IPS-NIHi11 (cell line): ENCODE measurements around the gene ABHD14A.
"Not testable (repeated sequence)": the region's sequence is repeated elsewhere in the genome, so short reads cannot be mapped to it uniquely, and the experiment has no call there.

Source experiments
- DNase-seq: peaks from one replicate; pipeline ENCODE4 v3.0.0; 2012; ENCODE audit warnings: mixed read lengths, low spot score

ABHD14A gene

DNA sequence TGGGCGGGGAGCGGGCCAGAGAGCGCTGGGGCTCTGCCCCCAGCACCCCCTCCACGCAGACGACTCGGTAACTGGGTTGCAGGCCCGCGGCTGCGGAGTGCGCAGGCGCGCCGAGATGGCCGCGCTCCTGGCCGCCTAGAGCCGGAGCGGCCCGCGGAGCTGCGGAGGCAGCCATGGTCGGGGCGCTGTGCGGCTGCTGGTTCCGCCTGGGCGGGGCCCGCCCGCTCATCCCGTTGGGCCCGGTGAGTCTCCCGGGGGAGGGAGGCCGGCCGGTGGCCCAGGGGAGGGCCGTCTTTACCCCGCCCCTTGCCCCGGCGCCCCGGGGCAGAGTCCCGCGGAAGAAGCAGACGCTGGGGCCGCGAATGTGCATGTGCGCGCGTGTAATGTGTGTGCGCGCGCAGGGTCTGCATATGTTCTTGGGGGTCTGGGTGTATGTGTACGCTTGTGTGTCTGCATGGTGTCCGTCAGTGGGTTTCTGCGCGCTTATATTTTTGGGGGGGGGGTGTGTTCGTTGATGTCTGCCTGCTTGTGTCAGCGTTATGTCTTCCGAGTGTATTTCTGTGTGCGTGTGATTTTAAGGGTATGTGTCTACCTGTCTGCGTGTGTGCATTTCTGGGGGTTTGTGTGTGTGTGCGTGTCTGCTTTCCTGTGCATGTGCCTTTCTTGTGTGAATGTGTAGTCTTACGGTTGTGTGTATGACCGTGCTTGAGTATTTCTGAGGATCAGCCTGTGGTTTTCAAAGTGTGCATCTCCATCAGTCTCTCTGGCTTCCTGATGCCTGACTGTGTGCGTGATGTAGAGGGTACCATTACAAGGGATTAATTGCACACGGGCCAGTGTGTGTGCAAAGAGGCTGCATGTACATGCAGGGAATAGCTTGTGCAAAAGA lies at the start of gene ABHD14A:
TSS of gene ABHD14A (plus strand) at position 102 of the 889 bp plus-strand sequence. CDS start at position 174, 72 bp downstream.
- DNase-seq: peak; percentile 90

DNA sequence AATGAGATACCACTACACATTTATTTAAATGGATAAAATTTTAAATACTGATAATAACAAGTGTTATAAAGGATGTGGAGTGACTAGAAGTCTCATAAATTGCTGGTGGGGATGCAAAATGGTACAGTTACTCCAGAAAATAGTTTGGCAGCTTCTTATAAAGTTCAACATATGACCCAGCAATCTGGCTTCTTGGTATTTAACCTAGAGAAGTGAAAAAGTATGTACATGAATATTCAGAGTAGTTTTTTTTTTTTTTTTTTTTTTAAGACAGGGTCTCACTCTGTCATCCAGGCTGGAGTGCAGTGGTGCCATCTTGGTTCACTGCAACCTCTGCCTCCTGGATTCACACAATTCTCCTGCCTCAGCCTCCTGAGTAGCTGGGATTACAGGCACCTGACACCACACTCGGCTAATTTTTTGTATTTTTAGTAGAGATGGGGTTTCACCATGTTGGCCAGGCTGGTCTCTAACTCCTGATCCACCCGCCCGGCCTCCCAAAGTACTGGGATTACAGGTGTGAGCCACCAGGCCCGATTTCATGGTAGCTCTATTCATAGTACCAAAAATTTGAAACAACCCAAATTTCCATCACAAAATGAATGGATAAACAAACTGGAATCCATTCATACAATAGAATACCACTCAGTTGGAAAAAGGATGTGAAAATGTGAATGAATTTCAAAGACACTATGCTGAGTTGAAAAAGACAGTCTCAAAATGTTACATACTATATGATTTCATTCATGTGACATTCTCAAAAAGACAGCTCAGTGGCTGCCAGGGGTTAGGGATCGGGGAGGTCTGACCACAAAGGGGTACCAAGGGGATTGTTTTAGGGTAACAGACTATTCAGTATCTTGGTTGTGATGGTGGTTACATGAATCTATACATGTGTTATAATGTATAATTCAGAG lies 47.5 kb upstream of the ABHD14A start:
- DNase-seq: no peak

DNA sequence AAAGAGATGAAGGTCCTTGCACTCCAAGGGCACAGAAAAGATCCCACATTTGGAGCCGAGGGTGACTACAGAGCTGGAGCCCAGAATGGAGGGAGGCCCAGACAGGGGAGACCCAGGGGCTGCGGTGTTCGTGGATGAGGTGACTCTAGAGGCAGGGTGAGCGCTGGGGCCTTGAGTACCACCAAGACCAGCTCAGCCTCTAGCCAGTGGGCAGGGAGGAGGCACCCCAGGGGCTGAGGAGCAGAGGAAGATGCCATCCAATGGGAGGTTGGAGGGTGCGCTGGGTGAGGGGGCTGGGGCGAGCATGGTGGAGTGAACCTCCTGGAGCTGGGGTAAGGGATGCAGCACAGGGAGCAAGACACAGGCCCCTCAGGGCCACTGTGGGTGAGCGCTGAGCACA lies 46.4 kb upstream of the ABHD14A start:
- DNase-seq: no peak

DNA sequence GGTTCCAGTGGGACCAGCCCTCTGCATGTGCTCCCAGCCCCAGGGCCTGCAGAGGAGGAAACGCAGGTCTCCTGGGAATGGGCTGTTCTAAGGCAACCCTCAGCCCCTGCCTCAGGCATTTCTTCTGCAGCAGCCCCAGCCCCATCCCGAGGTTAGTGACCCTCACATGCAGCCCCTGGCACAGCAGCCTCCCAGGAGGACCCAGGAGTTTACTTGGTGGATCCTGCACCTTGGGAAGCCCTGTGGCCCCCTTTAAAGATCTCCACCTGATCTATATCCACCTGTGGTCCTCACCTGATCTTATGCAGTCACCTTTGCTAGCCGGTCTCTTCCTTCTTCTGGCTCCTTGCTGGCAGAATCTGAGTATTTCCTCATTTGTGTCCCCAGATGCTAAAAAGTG lies 45.9 kb upstream of the ABHD14A start:
- DNase-seq: not testable (repeated sequence)

DNA sequence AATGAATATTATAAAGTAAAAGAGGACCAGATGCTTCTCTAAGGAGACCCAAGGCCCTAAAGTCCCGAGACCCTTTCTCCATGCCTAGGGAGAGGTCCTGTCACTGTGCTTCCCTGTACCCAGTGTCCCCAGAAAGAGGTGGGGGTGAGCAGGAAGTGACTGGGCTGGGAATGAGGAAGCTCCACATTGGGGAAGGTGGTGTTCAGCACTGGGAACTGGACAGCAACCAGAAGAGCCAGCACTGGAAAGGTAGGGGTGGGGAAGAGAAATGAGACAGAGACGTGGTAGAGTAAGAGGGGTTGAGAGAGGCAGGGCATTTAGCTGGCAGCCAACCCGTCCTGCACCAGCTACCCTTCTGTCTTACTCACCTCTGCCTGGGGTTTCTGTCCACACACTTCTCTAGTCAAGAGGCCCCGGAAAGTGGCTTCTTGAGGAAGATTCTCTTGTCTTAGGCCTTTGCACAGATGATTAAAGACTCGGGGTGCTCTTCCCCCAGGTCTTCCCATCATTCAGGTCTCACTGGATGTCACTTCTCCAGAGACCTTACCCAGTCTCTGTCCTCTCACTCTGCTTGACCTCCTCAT lies 45.4 kb upstream of the ABHD14A start:
- DNase-seq: peak; percentile 85

DNA sequence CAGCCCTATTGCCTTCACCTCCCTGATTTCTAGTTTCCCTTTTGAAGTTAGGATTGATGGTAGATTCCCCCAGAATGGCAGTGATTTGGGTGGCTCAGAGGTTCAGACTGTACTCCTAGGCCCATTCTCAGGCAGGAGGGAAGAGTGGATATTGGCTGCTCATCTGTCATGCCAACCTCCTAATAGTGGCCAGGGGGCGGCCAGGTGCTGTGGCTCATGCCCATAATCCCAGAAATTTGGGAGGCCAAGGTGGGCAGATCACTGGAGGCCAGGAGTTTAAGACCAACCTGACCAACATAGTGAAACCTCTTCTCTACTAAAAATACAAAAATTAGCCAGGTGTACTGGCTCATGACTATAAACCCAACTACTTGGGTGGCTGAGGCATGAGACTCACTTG lies 44.4 kb upstream of the ABHD14A start:
- DNase-seq: no peak

DNA sequence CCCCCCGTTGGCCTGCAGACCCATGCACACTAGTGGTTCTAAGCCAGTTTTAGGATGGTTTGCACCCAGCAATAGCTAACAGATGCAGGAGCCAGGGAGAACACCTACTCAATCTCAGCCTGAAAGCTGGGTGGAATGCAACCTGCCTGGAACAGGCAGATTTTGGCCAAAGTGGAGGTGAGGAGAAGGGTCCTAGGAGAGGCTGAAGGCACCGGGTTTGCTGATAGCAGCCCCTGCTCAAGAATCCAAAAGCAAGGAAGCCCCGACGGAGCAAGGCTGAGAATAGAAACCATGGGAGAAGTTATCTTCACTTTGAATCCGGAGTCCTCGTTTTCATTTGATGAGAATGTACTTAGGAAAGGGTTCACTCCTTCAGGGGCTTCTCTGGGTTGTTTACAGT lies 43.1 kb upstream of the ABHD14A start:
- no peak for DNase-seq

DNA sequence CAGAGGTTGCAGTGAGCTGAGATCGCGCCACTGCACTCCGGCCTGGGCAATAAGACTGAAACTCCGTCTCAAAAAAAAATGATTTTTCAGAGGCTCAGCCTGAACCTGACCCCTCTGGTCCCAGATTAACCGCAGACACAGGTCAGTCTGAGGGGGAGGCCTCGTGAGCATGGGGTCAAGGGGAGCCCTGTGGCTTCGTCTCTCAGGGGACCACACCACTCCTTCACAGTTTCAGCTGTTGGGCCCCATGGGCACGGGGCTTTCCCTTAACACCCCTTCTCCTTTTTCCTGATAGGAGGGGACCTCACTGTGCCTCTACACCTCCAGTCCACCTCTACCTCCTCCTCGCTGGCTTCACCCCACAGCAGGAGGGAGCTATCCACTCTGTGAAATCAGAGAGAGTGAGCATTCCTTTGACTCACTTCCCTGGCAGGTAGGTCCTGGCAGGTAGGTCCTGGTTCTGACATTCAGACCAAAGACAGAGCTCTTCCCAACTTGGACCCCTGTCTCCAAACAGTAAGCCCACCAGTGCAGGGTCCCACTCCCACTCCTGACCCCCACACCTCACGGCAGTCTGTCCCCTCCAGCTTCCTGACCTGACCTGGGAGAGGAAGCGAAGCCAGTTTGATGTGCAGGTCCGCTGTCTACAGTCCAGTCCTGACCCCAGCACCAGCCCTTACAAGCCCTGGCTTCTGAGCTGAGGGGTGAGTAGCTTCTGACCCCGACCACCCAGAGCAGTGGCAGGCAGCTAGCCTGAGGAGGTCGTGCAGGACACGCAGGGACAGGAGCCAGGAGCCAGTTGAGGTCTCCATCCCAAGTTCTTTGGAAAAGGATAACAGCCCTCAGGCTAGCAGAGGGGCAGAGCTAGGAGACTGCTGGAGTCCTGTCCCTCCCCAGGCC lies 42.1 kb upstream of the ABHD14A start:
- no peak for DNase-seq

DNA sequence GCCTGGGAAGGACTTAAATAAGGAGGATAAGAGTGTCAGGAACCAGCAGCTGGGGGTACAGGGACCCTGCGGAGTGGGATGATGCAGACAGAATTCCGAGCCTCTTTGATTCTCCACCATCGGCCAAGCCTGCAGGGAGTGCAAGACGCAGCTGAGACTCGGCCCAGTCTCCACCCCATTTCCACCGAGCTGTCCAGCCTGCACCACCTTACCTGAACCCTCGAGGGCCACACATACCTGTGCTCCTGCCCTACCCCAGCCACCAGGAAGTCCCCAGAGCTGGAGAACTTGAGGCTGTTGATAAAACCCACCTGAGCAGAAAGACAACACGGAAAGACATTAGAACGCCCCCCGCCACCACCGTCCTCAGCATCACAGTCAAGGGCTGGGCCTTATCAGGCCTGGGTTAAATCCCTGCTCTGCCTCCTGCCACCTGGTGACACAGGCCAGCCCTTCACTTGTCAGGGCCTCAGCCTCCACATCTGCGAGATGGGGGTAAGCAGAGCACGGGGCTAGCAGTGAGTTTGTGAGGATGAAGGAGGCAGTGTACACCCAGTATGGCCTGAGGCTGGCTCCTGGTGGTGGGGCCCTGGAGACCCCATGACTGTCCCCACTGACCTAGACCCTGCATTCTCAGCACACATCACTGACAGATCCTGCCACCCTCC lies 41.3 kb upstream of the ABHD14A start:
- DNase-seq: no peak

DNA sequence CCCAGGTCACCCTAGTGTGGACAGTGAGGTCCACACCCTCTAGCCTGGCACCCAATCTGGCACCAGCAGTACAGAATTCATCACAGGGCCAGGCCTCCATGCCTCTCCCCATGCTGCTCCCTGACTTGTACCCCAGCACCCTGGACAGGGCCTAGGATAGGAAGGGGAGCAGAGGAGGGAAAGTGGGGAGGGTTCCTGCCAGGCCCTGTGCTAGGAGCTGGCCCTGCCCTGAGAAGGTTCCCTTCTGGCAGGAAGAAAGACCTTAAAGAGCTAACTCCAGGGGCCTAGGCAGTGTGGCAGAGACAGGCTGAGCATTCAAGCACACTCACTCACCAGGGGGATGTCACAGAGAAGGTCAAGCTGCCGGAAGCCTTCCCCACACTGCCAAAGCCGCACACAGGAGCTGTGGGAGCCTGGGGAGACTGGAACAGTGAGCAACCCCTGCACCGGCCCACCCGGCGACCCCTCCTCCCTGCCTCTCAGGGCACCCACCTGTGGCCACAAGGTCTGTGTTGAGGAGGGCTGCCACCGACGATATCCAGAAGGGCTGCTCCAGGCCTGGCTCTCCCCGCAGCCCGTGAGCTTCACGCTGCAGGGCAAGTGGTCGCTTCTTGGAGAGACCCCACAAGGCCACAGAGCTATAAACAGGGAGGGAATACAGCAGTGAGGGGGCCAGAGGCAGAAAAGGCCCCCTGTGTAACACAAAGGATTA lies 40.6 kb upstream of the ABHD14A start:
- DNase-seq: no peak

DNA sequence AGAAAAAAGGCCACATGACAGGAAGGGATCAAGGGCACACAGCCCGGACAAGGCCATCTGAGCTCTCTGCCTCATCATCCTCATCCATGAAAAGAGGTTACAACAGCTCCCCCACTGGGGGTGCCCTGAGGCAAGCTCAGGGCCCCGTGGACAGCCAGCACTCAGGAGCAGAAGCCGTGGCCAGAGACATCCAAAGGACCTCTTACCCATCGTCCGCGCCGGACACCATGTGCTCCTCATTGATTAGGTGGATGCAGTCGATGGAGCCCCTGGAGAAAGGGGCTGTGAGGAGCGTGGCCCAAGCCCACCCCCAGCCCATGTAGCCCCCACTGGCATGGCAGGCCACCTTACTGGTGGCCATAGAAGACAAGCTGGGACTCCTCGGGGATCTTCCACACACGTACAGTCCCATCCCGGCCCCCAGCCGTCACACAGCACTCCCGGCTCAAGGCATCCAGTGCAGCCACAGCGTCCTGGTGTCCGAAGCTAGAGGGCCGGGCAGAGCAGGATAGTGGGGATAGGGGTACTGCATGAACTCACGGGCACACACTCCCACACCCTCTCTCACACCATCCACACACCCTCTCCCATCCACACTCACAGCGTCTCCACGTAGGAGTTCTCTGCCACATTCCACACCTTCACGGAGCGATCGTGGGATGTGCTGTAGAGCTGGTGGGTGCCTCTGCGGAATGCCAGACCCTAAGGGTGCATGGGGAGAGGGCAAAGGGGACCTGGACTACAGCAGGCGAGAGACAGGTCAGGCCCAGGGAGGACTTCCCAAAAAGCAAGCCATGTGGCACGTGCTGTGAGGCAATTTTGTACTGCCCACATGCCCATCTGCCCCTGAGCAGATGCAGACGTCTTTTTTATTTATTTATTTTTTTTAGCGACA lies 39.6 kb upstream of the ABHD14A start:
- no peak for DNase-seq

DNA sequence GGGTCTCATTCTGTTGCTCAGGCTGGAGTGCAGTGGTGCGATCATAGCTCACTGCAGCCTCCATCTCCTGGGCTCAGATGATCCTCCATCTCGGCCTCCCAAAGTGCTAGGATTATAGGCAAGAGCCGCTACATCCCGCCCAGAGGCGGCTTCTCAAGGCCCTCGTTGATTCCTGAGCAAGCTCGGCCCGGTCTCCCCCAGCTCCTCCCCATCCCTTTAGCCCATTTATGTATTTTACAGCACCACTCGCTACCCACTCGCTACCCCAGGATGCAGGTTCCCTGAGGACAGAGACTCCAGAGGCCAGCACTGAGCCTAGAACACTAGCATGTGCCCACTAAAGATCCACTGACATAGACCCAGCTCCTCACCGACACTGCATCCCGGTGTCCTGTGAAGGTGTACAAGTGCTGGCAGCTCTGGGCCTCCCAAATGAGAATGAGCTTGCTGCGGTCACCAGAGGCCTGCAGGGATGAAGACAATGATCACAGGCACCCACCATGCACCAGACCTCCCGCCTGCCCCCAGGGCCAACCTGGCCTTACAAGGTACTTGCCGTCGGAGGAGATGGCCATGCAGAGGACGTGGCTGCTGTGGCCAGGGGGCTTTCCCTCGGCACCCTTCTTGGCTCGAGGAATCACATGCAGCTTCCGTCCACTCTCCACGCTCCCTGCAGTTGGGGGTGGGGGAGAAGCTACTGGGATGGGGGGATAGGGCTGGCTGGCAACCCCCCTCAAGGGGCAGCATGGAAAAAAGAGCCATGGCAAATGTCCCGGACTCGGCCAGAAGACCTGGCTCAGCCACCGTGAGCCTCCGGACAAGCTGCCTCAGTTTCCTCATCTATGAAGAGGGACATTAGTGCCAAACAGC lies 38.7 kb upstream of the ABHD14A start:
- DNase-seq: no peak

DNA sequence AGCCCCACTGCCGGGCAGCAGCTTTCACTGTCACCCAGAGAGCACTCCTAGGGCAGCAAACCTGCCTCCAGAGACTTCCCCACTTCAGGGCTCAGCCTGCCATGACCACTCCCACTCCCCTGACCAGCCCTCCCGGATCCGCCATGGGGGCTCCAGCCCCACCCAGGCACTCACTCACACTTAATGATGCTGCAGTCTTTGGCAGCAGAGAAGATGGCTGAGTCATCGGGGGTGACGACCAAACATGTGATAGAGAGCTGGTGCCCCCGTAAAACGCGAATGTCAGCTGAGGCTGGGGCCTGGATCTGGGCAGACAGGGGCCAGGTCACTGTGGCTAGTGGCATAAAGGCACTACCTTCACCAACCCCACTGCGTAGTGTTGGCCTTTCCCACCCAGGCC lies 37.9 kb upstream of the ABHD14A start:
- DNase-seq: no peak

DNA sequence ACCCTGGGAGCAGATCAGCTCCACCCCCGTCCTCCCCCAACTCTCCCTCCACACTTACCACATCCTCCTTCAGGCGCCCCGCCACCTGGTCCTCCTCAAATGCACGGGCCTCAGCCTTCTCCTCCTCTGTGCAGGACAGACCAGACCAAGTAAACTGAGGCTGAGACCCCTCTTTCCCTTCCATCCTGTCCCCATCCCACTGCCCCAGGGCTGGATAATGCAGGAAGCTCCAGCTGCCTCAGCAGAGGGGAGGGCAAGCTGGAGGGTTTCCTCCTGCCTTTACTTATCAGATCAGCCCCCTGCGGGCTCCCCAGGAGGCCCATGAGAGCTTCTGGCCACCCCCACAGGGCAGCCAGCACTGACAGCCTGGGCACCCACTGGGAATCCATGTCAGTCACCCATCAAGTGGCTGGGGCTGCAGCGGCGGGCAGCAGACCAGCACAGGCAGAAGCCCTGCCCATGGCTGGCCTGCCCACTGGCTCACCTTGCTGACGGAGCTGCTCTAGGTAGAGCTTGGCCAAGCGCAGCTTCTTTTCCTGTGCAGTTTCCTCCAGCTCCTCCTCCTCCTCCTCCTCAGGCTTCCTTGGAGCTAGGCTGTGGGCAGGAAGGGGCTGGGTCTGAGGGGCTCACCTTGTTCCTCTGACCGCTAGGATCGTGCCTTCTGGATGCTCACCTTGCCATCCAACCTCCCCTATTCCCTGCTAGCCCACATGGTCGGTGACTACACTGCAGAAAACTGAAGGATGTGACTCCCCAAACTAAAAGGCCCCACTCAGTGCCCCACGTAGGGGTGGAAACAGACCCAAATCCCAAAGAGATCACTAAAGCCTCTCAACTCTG lies 37.0 kb upstream of the ABHD14A start:
- no peak for DNase-seq

DNA sequence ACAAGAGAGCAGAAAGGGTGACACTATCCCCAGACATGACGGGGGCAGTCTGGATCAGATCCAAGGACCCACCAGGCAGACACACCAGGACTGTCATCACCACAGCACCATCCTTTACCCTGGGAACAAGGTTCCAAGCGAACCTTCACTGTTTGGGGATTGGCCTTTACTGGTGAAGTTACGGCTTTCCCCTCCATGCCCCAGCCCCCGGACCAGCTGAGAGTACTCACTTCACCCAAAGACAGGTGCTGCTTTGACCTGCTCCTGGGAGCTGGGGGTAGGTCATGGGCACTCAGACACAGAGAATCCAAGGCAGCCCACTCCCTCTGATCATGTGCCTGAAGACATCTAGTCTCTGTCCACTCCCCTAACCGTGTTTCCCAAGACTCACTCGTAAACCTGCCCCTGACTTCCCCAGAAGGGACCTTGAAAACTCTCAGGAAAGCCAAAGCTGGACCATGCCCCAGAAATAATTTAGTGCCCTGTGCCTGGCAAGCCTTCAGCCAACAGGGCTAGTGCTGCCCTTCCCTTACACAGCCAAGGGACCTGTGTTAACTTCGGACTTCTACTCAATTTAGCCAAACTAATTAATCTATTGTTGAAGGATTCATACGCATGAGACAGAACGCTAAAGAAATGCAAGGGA lies 36.0 kb upstream of the ABHD14A start:
- no peak for DNase-seq

DNA sequence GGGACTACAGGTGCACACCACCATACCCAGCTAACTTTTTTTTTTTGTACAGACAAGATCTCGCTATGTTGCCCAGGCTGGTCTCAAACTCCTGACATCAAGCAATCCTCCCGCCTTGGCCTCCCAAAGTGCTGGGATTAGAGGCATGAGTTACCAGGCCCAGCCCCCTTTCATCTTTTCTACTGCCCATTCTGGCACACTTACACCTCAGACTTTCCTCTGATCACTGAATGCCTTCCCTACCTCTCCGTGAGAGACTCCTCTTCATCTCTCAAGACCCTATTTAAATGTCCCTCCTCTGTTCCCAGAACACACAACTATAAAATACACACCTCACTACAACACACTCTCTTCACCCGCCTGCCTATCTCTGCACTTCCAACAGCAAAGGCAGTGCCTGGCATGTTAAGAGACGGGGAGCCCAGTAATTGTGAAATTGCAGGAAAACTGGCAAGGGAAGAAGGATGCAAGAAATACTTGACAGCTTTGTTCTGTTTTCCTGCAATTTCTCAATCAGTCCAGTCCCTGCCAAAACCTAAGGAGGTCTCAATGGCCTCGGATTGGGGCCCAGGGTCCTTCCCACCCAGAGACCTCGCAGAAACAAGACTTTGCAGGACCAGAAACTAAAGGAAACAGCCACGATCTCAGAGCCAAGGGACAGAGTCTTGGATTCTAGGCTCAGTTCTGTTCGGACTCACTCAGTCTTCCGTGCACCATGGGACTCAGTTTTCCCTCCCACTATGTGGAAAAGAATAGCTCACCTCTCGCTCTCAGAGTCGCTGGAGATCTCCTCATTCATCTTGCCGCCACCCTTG lies 34.0 kb upstream of the ABHD14A start:
- no peak for DNase-seq
